Esophagus squamous epithelium (tissue), 4 donors: ENCODE data around the gene TCP11.

Experiments
- POLR2A ChIP-seq, 4 donors: fragments of 450-650 bp; IDR thresholded peaks; one replicate each; pipeline ENCODE4 v1.6.1; 2017; ENCODE audit warnings: antibody characterized with exemption in 4 of 4, mild to moderate bottlenecking in 4 of 4, moderate library complexity in 3 of 4
- TF ChIP-seq, protein P1 (sequence below), 6 experiments: fragments of 450-650 bp in 4 of 6; fragments of 200-600 bp in 2 of 6; sonication (generic) in 2 of 6; IDR thresholded peaks; one replicate each; pipeline ENCODE4 v1.5.1; 2016 to 2019; ENCODE audit warnings: antibody characterized with exemption in 6 of 6, mild to moderate bottlenecking in 4 of 6, moderate library complexity in 4 of 6

DNA sequence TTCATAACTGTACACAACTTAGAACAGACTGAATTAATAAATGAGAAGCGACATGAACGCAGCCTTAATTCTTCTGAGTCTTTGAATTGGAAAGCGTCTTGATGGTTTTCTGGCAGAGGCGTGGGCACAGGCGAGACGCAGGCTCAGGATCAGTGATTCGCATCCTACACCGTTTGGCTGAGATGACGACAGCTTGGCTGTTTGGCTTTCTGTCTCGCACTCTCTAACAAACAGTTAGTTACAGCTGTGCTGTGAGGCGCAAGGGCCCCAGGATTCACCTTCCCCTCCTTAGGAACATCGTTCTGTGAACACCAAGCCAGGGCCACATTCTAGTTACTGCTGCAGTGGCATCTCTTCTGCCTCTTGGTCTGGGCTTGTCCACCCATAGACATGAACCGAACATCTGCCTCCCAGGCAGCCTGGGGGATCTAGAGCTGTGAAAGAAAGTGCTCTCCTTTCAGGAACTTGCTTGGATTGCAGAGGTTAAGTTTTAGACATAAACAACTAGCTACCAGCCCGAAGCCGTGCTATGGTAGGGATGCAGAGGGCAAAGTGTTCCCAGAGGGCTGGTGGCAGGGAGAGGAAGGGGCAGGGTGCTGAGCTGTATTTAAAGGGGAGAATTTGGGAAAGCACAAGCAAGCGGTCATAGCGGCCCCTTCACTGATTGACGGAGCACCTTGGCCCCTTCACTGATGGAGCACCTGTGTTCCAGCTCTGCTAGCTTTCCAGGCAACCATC is 49.6 kb downstream of the TCP11 start:
- TF ChIP-seq, protein P1, sequence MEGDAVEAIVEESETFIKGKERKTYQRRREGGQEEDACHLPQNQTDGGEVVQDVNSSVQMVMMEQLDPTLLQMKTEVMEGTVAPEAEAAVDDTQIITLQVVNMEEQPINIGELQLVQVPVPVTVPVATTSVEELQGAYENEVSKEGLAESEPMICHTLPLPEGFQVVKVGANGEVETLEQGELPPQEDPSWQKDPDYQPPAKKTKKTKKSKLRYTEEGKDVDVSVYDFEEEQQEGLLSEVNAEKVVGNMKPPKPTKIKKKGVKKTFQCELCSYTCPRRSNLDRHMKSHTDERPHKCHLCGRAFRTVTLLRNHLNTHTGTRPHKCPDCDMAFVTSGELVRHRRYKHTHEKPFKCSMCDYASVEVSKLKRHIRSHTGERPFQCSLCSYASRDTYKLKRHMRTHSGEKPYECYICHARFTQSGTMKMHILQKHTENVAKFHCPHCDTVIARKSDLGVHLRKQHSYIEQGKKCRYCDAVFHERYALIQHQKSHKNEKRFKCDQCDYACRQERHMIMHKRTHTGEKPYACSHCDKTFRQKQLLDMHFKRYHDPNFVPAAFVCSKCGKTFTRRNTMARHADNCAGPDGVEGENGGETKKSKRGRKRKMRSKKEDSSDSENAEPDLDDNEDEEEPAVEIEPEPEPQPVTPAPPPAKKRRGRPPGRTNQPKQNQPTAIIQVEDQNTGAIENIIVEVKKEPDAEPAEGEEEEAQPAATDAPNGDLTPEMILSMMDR (IDR thresholded peaks at IDR 0.05): no peak
- TF ChIP-seq POLR2A (IDR thresholded peaks at IDR 0.05): no peak
